ENCODE results near the gene GPR137B. TPM values are rescaled to one million over a fixed set of nuclear protein-coding genes. Genes with fewer than 3 reads are reported as not detected.

GPR137B gene
- total and polyA plus RNA-seq, 4 donors, result 2.2 to 8.6 (median 5.3) TPM

- Histone ChIP-seq H3K27ac (ENCODE audit: low read depth in 1 of 2, low read length in 2 of 2) (no peak overlapping the region), H3K36me3 (ENCODE audit: control insufficient read depth in 4 of 4, insufficient read depth in 3 of 4, low read depth in 1 of 4, low read length in 3 of 4) (peaks cover 0 to 5% (median 0%) of the 10 kb centered on the region in 4 donors), H3K4me3 (ENCODE audit: low read depth in 1 of 3, low read length in 3 of 3) (no peak overlapping the region), H3K9me3 (ENCODE audit: control insufficient read depth in 4 of 4, low read length in 3 of 4) (no peaks in the 10 kb centered on the region), H3K27me3 (ENCODE audit: control insufficient read depth in 4 of 4, insufficient read depth in 4 of 4, low read length in 3 of 4) (no peaks in the 10 kb centered on the region), H3K9ac (ENCODE audit: low read depth in 1 of 2, low read length in 2 of 2) (no peak overlapping the region), H3K4me1 (ENCODE audit: control insufficient read depth in 4 of 4, insufficient read depth in 4 of 4, low read length in 3 of 4) (no peaks in the 10 kb centered on the region)
- no peak for DNase-seq (ENCODE audit: low spot score)
- TF ChIP-seq GABPA (IDR thresholded peaks at IDR 0.05 in 1 of 2, conservative IDR thresholded peaks at IDR 0.05 in 1 of 2) (no peak), ZBTB33 (IDR thresholded peaks at IDR 0.05) (no peak), EGR1 (IDR thresholded peaks at IDR 0.05; ENCODE audit: low read depth in 2 of 2) (no peak), HNF4G (IDR thresholded peaks at IDR 0.05) (no peak), JUND (IDR thresholded peaks at IDR 0.05) (no peak), ATF3 (IDR thresholded peaks at IDR 0.05) (no peak), FOXA2 (IDR thresholded peaks at IDR 0.05) (no peak), TAF1 (conservative IDR thresholded peaks at IDR 0.05) (no peak), HNF4A (conservative IDR thresholded peaks at IDR 0.05) (no peak), FOXA1 (IDR thresholded peaks at IDR 0.05) (no peak), SP1 (IDR thresholded peaks at IDR 0.05) (no peak)
- TF ChIP-seq, protein P1, sequence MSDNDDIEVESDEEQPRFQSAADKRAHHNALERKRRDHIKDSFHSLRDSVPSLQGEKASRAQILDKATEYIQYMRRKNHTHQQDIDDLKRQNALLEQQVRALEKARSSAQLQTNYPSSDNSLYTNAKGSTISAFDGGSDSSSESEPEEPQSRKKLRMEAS (IDR thresholded peaks at IDR 0.05), result no peak
- TF ChIP-seq, protein P2, sequence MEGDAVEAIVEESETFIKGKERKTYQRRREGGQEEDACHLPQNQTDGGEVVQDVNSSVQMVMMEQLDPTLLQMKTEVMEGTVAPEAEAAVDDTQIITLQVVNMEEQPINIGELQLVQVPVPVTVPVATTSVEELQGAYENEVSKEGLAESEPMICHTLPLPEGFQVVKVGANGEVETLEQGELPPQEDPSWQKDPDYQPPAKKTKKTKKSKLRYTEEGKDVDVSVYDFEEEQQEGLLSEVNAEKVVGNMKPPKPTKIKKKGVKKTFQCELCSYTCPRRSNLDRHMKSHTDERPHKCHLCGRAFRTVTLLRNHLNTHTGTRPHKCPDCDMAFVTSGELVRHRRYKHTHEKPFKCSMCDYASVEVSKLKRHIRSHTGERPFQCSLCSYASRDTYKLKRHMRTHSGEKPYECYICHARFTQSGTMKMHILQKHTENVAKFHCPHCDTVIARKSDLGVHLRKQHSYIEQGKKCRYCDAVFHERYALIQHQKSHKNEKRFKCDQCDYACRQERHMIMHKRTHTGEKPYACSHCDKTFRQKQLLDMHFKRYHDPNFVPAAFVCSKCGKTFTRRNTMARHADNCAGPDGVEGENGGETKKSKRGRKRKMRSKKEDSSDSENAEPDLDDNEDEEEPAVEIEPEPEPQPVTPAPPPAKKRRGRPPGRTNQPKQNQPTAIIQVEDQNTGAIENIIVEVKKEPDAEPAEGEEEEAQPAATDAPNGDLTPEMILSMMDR (IDR thresholded peaks at IDR 0.05; ENCODE audit: low read depth, low read length, missing input control), result no peak
Measured at GRCh38 chr1:236209713-236210112, 67.4 kb downstream of the GPR137B start.

GRCh38 chr1:236211815-236212214 lies 69.5 kb downstream of the GPR137B start:
- H3K4me3 ChIP-seq (ENCODE audit: low read depth in 1 of 3, low read length in 3 of 3), result no peak overlapping the region
- H3K9me3 ChIP-seq (ENCODE audit: control insufficient read depth in 4 of 4, low read length in 3 of 4), result no peaks in the 10 kb centered on the region
- H3K27me3 ChIP-seq (ENCODE audit: control insufficient read depth in 4 of 4, insufficient read depth in 4 of 4, low read length in 3 of 4), result no peaks in the 10 kb centered on the region
- TF ChIP-seq YY1 (IDR thresholded peaks at IDR 0.05), result no peak
- no peak for TF ChIP-seq RAD21 (IDR thresholded peaks at IDR 0.05)
- no peak for TF ChIP-seq TAF1 (conservative IDR thresholded peaks at IDR 0.05)
- TF ChIP-seq, protein P1 (IDR thresholded peaks at IDR 0.05), result no peak
- TF ChIP-seq HNF4A (conservative IDR thresholded peaks at IDR 0.05), result no peak
- TF ChIP-seq GABPA (IDR thresholded peaks at IDR 0.05 in 1 of 2, conservative IDR thresholded peaks at IDR 0.05 in 1 of 2), result no peak
- no peak for TF ChIP-seq ATF3 (IDR thresholded peaks at IDR 0.05)
- TF ChIP-seq, protein P2 (IDR thresholded peaks at IDR 0.05; ENCODE audit: low read depth, low read length, missing input control), result no peak
- no peak for TF ChIP-seq SP1 (IDR thresholded peaks at IDR 0.05)
- no peak for TF ChIP-seq REST (IDR thresholded peaks at IDR 0.05)
- no peak for TF ChIP-seq NR2F2 (IDR thresholded peaks at IDR 0.05)
- TF ChIP-seq FOXA1 (IDR thresholded peaks at IDR 0.05), result no peak
- no peak for TF ChIP-seq HNF4G (IDR thresholded peaks at IDR 0.05)
- no peak for TF ChIP-seq FOXA2 (IDR thresholded peaks at IDR 0.05)
- no peaks in the 10 kb centered on the region for H3K4me1 ChIP-seq (ENCODE audit: control insufficient read depth in 4 of 4, insufficient read depth in 4 of 4, low read length in 3 of 4)
- 97% methylated on average over 5 of the region's 5 CpGs for whole genome bisulfite sequencing
- peaks cover 0 to 7% (median 0%) of the 10 kb centered on the region in 4 donors for H3K36me3 ChIP-seq (ENCODE audit: control insufficient read depth in 4 of 4, insufficient read depth in 3 of 4, low read depth in 1 of 4, low read length in 3 of 4)
- H3K9ac ChIP-seq (ENCODE audit: low read depth in 1 of 2, low read length in 2 of 2), result no peak overlapping the region
- DNase-seq (ENCODE audit: low spot score), result no peak
- H3K27ac ChIP-seq (ENCODE audit: low read depth in 1 of 2, low read length in 2 of 2), result no peak overlapping the region
